ENCODE measurements around the gene KCNMA1. TPM values are rescaled to one million over a fixed set of nuclear protein-coding genes. Genes with fewer than 3 reads are reported as not detected.

KCNMA1 gene
- total and polyA plus RNA-seq, 2 donors (not counting 1 experiment from before 2014, with no cell fraction given) = 0.82 to 3.1 TPM

DNA sequence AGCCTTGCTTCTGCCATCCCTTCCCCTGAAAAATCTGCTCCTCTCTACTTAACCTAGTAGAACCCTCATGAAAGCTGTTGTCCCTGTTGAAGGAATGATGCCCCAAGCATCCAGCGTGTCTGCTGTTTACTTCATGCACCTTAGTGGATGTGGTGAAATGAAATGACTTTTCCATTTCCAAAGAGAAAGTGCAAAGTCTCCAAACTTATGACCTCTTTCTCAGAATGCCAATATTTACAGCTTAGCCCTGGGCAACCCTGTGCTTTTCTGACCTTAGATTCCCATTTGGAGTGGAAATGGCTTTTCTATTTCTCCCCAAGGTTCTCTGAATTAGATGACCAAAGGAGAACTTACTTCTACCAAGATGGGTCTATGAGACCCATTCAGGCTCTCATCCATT is 256.9 kb downstream of the KCNMA1 start:
- Histone ChIP-seq H4K20me1 (ENCODE audit: control insufficient read depth, insufficient read depth, low read length, poor library complexity, severe bottlenecking) (no peaks in the 10 kb centered on the region), H3K9me3 (ENCODE audit: control extremely low read depth in 1 of 3, control insufficient read depth in 2 of 3, insufficient read depth in 1 of 3, low read length in 2 of 3) (no peaks in the 10 kb centered on the region), H2AFZ (ENCODE audit: insufficient read depth, low read depth, low read length, poor library complexity, severe bottlenecking) (no peak overlapping the region), H3K9ac (ENCODE audit: low read length) (no peak overlapping the region), H3K4me2 (replicated peaks; ENCODE audit: low read depth, low read length, poor library complexity, severe bottlenecking) (no peak overlapping the region), H3K36me3 (replicated peaks in 1 of 2; ENCODE audit: control extremely low read depth in 1 of 2, control insufficient read depth in 1 of 2, extremely low read depth in 1 of 2, insufficient read depth in 2 of 2, low read length in 1 of 2) (no peaks in the 10 kb centered on the region), H3K79me2 (ENCODE audit: control insufficient read depth, insufficient read depth, low read length) (no peaks in the 10 kb centered on the region), H3K27ac (ENCODE audit: low read length in 2 of 2) (no peak overlapping the region), H3K4me3 (ENCODE audit: control extremely low read depth in 1 of 5, extremely low read depth in 1 of 5, insufficient read depth in 1 of 5, low read depth in 2 of 5, low read length in 4 of 5) (no peak overlapping the region), H3K27me3 (replicated peaks in 1 of 4; ENCODE audit: control extremely low read depth in 1 of 4, control insufficient read depth in 3 of 4, insufficient read depth in 4 of 4, low read length in 3 of 4) (peaks cover 0 to 12% (median 7%) of the 10 kb centered on the region in 4 experiments), H3K4me1 (ENCODE audit: control insufficient read depth in 2 of 2, insufficient read depth in 2 of 2, low read length in 2 of 2) (no peaks in the 10 kb centered on the region)
- intact Hi-C loops (cut with micrococcal nuclease) = no loop called here
- no peak overlapping the region for H3K4me3 Mint-ChIP-seq
- no peak overlapping the region for H3K27ac Mint-ChIP-seq
- ChIA-PET CTCF (no interaction called here), POLR2A (no interaction called here)
- no CpG with 5 or more reads among the region's 1 CpG for WGBS (ENCODE audit: insufficient coverage)
- no peaks in the 10 kb centered on the region for H3K4me1 Mint-ChIP-seq
- DNase-seq (no peak), ATAC-seq (ENCODE audit: low read depth) (no peak)
- H3K9me3 Mint-ChIP-seq (ENCODE audit: insufficient read depth) = no peaks in the 10 kb centered on the region
- TF ChIP-seq EZH2 (IDR thresholded peaks at IDR 0.05; ENCODE audit: borderline replicate concordance, insufficient read depth, low read depth, low read length, poor library complexity, severe bottlenecking) = no peak
- TF ChIP-seq, protein P1, sequence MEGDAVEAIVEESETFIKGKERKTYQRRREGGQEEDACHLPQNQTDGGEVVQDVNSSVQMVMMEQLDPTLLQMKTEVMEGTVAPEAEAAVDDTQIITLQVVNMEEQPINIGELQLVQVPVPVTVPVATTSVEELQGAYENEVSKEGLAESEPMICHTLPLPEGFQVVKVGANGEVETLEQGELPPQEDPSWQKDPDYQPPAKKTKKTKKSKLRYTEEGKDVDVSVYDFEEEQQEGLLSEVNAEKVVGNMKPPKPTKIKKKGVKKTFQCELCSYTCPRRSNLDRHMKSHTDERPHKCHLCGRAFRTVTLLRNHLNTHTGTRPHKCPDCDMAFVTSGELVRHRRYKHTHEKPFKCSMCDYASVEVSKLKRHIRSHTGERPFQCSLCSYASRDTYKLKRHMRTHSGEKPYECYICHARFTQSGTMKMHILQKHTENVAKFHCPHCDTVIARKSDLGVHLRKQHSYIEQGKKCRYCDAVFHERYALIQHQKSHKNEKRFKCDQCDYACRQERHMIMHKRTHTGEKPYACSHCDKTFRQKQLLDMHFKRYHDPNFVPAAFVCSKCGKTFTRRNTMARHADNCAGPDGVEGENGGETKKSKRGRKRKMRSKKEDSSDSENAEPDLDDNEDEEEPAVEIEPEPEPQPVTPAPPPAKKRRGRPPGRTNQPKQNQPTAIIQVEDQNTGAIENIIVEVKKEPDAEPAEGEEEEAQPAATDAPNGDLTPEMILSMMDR (IDR thresholded peaks at IDR 0.05) = no peak
- peaks cover 21% of the 10 kb centered on the region for H3K27me3 Mint-ChIP-seq

DNA sequence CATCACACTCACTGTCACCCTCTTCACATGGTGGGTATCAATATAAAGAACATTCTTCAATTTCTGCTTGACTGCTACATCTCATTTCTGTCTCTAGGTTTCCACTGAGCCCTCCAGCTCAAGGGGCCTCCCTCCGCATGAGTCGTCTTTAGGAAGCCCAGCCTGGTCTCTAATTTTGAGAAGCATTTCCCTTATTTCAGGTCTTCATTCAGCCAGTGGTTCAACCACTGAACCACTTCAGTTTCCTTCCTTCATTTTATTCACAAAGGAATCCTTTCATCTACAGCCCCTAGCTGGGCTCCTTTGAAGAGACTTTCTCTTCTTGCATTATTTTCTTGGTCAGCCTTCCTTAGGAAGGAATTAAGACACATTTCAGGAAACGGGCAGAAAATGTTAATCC is 257.4 kb downstream of the KCNMA1 start:
- Histone ChIP-seq H3K27me3 (replicated peaks in 1 of 4; ENCODE audit: control extremely low read depth in 1 of 4, control insufficient read depth in 3 of 4, insufficient read depth in 4 of 4, low read length in 3 of 4) (peaks cover 0 to 12% (median 7%) of the 10 kb centered on the region in 4 experiments), H3K79me2 (ENCODE audit: control insufficient read depth, insufficient read depth, low read length) (no peaks in the 10 kb centered on the region), H3K36me3 (replicated peaks in 1 of 2; ENCODE audit: control extremely low read depth in 1 of 2, control insufficient read depth in 1 of 2, extremely low read depth in 1 of 2, insufficient read depth in 2 of 2, low read length in 1 of 2) (no peaks in the 10 kb centered on the region), H2AFZ (ENCODE audit: insufficient read depth, low read depth, low read length, poor library complexity, severe bottlenecking) (no peak overlapping the region), H4K20me1 (ENCODE audit: control insufficient read depth, insufficient read depth, low read length, poor library complexity, severe bottlenecking) (no peaks in the 10 kb centered on the region), H3K4me2 (replicated peaks; ENCODE audit: low read depth, low read length, poor library complexity, severe bottlenecking) (no peak overlapping the region), H3K9me3 (ENCODE audit: control extremely low read depth in 1 of 3, control insufficient read depth in 2 of 3, insufficient read depth in 1 of 3, low read length in 2 of 3) (no peaks in the 10 kb centered on the region), H3K4me3 (ENCODE audit: control extremely low read depth in 1 of 5, extremely low read depth in 1 of 5, insufficient read depth in 1 of 5, low read depth in 2 of 5, low read length in 4 of 5) (no peak overlapping the region), H3K27ac (ENCODE audit: low read length in 2 of 2) (no peak overlapping the region), H3K4me1 (ENCODE audit: control insufficient read depth in 2 of 2, insufficient read depth in 2 of 2, low read length in 2 of 2) (no peaks in the 10 kb centered on the region), H3K9ac (ENCODE audit: low read length) (no peak overlapping the region)
- DNase-seq (no peak), ATAC-seq (ENCODE audit: low read depth) (no peak)
- Mint-ChIP-seq H3K27me3 (peaks cover 17% of the 10 kb centered on the region), H3K9me3 (ENCODE audit: insufficient read depth) (no peaks in the 10 kb centered on the region), H3K4me1 (no peaks in the 10 kb centered on the region), H3K27ac (no peak overlapping the region), H3K4me3 (no peak overlapping the region)
- ChIA-PET CTCF (no interaction called here), POLR2A (no interaction called here)
- no peak for TF ChIP-seq EZH2 (IDR thresholded peaks at IDR 0.05; ENCODE audit: borderline replicate concordance, insufficient read depth, low read depth, low read length, poor library complexity, severe bottlenecking)
- TF ChIP-seq, protein P1 (IDR thresholded peaks at IDR 0.05) = no peak
- intact Hi-C loops (cut with micrococcal nuclease) = no loop called here
- WGBS (ENCODE audit: insufficient coverage) = 0% methylated on average over 3 of the region's 3 CpGs

Data from B cell (primary cell).